SK-N-MC (cell line): ENCODE results near the gene CLEC19A.

ENCODE experiments used
- EZH2 ChIP-seq: fragments of 200-600 bp; sonication (generic); IDR thresholded peaks from one replicate; pipeline ENCODE4 v1.6.1; 2017; ENCODE audit warnings: antibody characterized with exemption
- POLR2AphosphoS5 ChIP-seq: IDR thresholded peaks from 2 replicates; pipeline ENCODE4 v1.6.1; 2012; ENCODE audit warnings: mild to moderate bottlenecking, low read depth, low read length, borderline replicate concordance

DNA sequence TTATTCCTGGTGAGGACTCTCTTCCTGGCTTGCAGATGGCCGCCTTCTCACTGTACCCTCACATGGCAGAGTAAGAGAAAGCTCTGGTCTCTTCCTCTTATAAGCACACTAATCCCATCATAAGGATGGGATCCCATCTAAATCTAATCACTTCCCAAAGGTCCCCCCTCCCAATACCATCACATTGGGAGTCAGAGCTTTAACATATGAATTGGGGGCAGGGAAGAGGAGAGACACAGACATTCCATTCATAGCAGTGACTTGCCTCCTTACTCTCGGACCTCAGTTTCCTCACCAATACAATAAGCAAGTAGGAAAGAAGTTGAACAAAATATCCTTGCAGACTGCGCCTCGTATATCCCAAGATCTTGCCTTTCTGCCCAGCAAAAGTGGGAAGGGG, 1.7 kb downstream of the CLEC19A start:
- TF ChIP-seq POLR2AphosphoS5: no peak
- TF ChIP-seq EZH2: no peak
